K562 (cell line): Measurements from ENCODE around the gene MTREX. TPM values are rescaled to one million over a fixed set of nuclear protein-coding genes. Genes with fewer than 3 reads are reported as not detected.

Experiments
- ATAC-seq: fragments of 200-7000 bp; cut with Tn5 transposase; 3 replicates; pipeline ENCODE4 v1.9.1; 2020; ENCODE audit warnings: moderate library complexity
- BruUV-seq: library from RNA; stranded (reverse); fragments of 400-500 nt; replicated peaks from 2 replicates; lab custom pipeline; 2021; lab: Mats Ljungman, UMichigan
- CTCF ChIA-PET: fragments of 300-600 bp; formaldehyde crosslinking; extraction: SDS; loops from one replicate; lab custom pipeline; 2021; ENCODE audit warnings: low intra/inter-chr PET ratio; lab: Yijun Ruan, JAX
- POLR2A ChIA-PET: fragments of 300-600, 350-650 bp; sonication (Branson Sonifier 250); formaldehyde crosslinking; extraction: SDS; loops from one replicate; lab custom pipeline; 2021; ENCODE audit warnings: antibody characterized with exemption, inconsistent platforms; lab: Yijun Ruan, JAX
- DNase-seq, 4 experiments: peaks; one replicate each; pipeline versions ENCODE4 v3.0.0 to v3.0.0-alpha.2; 2011 to 2018; ENCODE audit warnings: low spot score in 3 of 4, mixed read lengths in 3 of 4; ENCODE audit errors: extremely low read depth in 1 of 4
- FAIRE-seq: peaks from 2 replicates; lab custom pipeline; 2011; peaks lifted over from hg19 to GRCh38; lab: Jason Lieb, UNC
- H2AFZ ChIP-seq: 2 replicates; pipeline ENCODE4 v1.6.0; 2011; ENCODE audit warnings: low read depth, low read length, control low read depth, inconsistent platforms
- H3K27ac ChIP-seq: fragments of 200-600 bp; 3 replicates; pipeline ENCODE4 v1.8.0; 2011; ENCODE audit warnings: low read depth, mild to moderate bottlenecking, control low read depth, inconsistent platforms, low read length, moderate library complexity, mixed read lengths; ENCODE audit errors: extremely low read depth
- H3K27me3 ChIP-seq, 2 experiments: fragments of 300-600 bp in 1 of 2; 2 replicates in 1 of 2; 3 replicates in 1 of 2; pipeline versions ENCODE4 v1.6.0 to v1.8.0; 2011; ENCODE audit warnings: inconsistent platforms in 2 of 2, low read length in 2 of 2, mild to moderate bottlenecking in 1 of 2, mixed read lengths in 1 of 2, moderate library complexity in 1 of 2; ENCODE audit not compliant: control insufficient read depth in 2 of 2, insufficient read depth in 2 of 2
- H3K36me3 ChIP-seq: fragments of 300-600 bp; 3 replicates; pipeline ENCODE4 v1.8.0; 2011; ENCODE audit warnings: mild to moderate bottlenecking, low read length, inconsistent platforms; ENCODE audit not compliant: control insufficient read depth, insufficient read depth
- H3K4me1 ChIP-seq, 2 experiments: fragments of 200-600 bp in 1 of 2; replicated peaks in 1 of 2; 2 replicates in 1 of 2; 3 replicates in 1 of 2; pipeline versions ENCODE4 v1.5.1 to v1.8.0; 2011; ENCODE audit warnings: inconsistent platforms in 2 of 2, low read length in 2 of 2, mild to moderate bottlenecking in 1 of 2, mixed read lengths in 1 of 2, moderate library complexity in 1 of 2; ENCODE audit not compliant: control insufficient read depth in 2 of 2, insufficient read depth in 2 of 2
- H3K4me2 ChIP-seq: 2 replicates; pipeline ENCODE4 v1.6.1; 2011; ENCODE audit warnings: low read length, control low read depth, inconsistent platforms, mixed read lengths; ENCODE audit not compliant: insufficient read depth
- H3K4me3 ChIP-seq: fragments of 200-600 bp; sonication (generic), shearing (Covaris generic); 2 replicates; pipeline ENCODE4 v1.5.1; 2016; ENCODE audit warnings: control low read depth, inconsistent platforms
- H3K79me2 ChIP-seq: fragments of 200-600 bp; 3 replicates; pipeline ENCODE4 v1.8.0; 2011; ENCODE audit warnings: low read length, inconsistent platforms; ENCODE audit not compliant: control insufficient read depth, insufficient read depth
- H3K9ac ChIP-seq, 2 experiments: 2 replicates each; pipeline versions ENCODE4 v1.6.0 to v1.6.1; 2011; ENCODE audit warnings: low read depth in 2 of 2, low read length in 2 of 2, control low read depth in 1 of 2, inconsistent platforms in 1 of 2, mild to moderate bottlenecking in 1 of 2, mixed read lengths in 1 of 2; ENCODE audit not compliant: insufficient read depth in 1 of 2
- H3K9me1 ChIP-seq: one replicate; pipeline ENCODE4 v1.6.0; 2011; ENCODE audit warnings: inconsistent platforms, mild to moderate bottlenecking, low read length, moderate library complexity; ENCODE audit not compliant: control insufficient read depth, insufficient read depth
- H3K9me3 ChIP-seq: replicated peaks from 2 replicates; pipeline ENCODE4 v1.5.1; 2011; ENCODE audit warnings: low read depth, low read length, inconsistent platforms; ENCODE audit not compliant: control insufficient read depth, insufficient read depth
- H4K20me1 ChIP-seq: replicated peaks from 2 replicates; pipeline ENCODE4 v1.6.1; 2011; ENCODE audit warnings: low read length, inconsistent platforms, mixed read lengths; ENCODE audit not compliant: control insufficient read depth, insufficient read depth
- ARID2 ChIP-seq: fragments of 450-650 bp; IDR thresholded peaks from 2 replicates; pipeline ENCODE4 v1.6.1; 2017; ENCODE audit warnings: antibody characterized with exemption, mild to moderate bottlenecking
- CEBPG ChIP-seq, 3 experiments: fragments of 200-800 bp in 1 of 3; sonication (Bioruptor generic) in 1 of 3; sonication (generic) in 1 of 3; formaldehyde crosslinking in 1 of 3; IDR thresholded peaks in 2 of 3; conservative IDR thresholded peaks in 1 of 3; 2 replicates each; pipeline versions ENCODE4 v1.6.1 to v1.8.0; 2016 to 2022; ENCODE audit warnings: missing compliant biosample characterization in 2 of 3, missing genetic modification characterization in 2 of 3, mild to moderate bottlenecking in 1 of 3, missing genetic modification reagents in 1 of 3
- CTCF ChIP-seq, 3 experiments: IDR thresholded peaks in 2 of 3; conservative IDR thresholded peaks in 1 of 3; 2 replicates each; pipeline ENCODE4 v1.5.1; 2011 to 2012; ENCODE audit warnings: low read length in 3 of 3, mild to moderate bottlenecking in 3 of 3, control low read depth in 2 of 3, improper control_type of control experiment in 1 of 3, inconsistent platforms in 1 of 3, low read depth in 1 of 3, mixed read lengths in 1 of 3, moderate library complexity in 1 of 3; ENCODE audit not compliant: insufficient read depth in 2 of 3
- DEAF1 ChIP-seq: fragments of 450-650 bp; formaldehyde crosslinking; IDR thresholded peaks from 2 replicates; pipeline ENCODE4 v1.4.0; 2020; ENCODE audit warnings: mild to moderate bottlenecking, moderate library complexity
- HNRNPK ChIP-seq: fragments of 200-400 bp; formaldehyde crosslinking; IDR thresholded peaks from one replicate; pipeline ENCODE4 v1.6.1; 2018; ENCODE audit warnings: mild to moderate bottlenecking, low read depth, low read length; ENCODE audit not compliant: poor library complexity, severe bottlenecking
- IRF9 ChIP-seq: fragments of 450-650 bp; IDR thresholded peaks from 2 replicates; pipeline ENCODE4 v1.6.1; 2016; ENCODE audit warnings: missing biosample characterization, missing genetic modification characterization
- SMC3 ChIP-seq: conservative IDR thresholded peaks from 2 replicates; pipeline ENCODE4 v1.6.1; 2011; ENCODE audit warnings: low read depth, low read length, improper control_type of control experiment; ENCODE audit not compliant: insufficient read depth
- SOX6 ChIP-seq: fragments of 450-650 bp; IDR thresholded peaks from 2 replicates; pipeline ENCODE4 v1.6.1; 2014; ENCODE audit warnings: mild to moderate bottlenecking
- WGBS: fragments of 100-300 bp; shearing (Covaris generic); methylation state at CpG from one replicate; pipeline ENCODE4 v1.1.6; 2016; ENCODE audit warnings: low coverage, mixed read lengths; ENCODE audit not compliant: insufficient coverage; ENCODE audit errors: missing lambda C conversion rate; 5-methylcytosine and 5-hydroxymethylcytosine counted together
- in situ Hi-C: fragments of 300-500 bp; cut with MboI; formaldehyde crosslinking; loops from 4 replicates; pipeline ENCODE4 v1.15.0; 2018; ENCODE audit warnings: inconsistent platforms, mixed read lengths
- intact Hi-C: fragments of 100-400 bp; cut with micrococcal nuclease; formaldehyde crosslinking; loops from 2 replicates; pipeline ENCODE4 v1.14.2; 2022
- polyA plus RNA-seq, 8 experiments: library from polyadenylated mRNA; depleted of rRNA in 4 of 8; stranded (reverse) in 5 of 8; unstranded in 3 of 8; fragments of >200 nt; fragmentation: Nextera tagmentation in 2 of 8; fragmentation: Illumina TruSeq in 1 of 8; extraction: Ambion mirVana in 2 of 8; extraction: Trizol in 1 of 8; gene quantifications; 2 replicates each; pipeline versions ENCODE4 v1.2.1 to v1.2.3, GENCODE V29; 2011 to 2014; ENCODE audit warnings: inconsistent platforms in 1 of 8, missing spikeins in 1 of 8
- total RNA-seq, 7 experiments: library from RNA; depleted of rRNA in 6 of 7; stranded (reverse); fragments of >200 nt in 6 of 7; fragmentation: Illumina TruSeq in 2 of 7; extraction: Trizol in 2 of 7; gene quantifications; 2 replicates each; pipeline versions ENCODE4 v1.2.1 to v1.2.3, GENCODE V29; 2011 to 2021; ENCODE audit warnings: low replicate concordance in 1 of 7
- TF ChIP-seq, protein P1 (sequence below): fragments of 450-650 bp; IDR thresholded peaks from 2 replicates; pipeline ENCODE4 v1.6.1; 2017; ENCODE audit warnings: antibody characterized with exemption, mild to moderate bottlenecking

The MTREX gene
- total and polyA plus RNA-seq, 9 of the 15 experiments (the other 6 are each of a cell fraction or from before 2014, with no cell fraction given), result 52.9 to 193 (median 150) TPM

DNA sequence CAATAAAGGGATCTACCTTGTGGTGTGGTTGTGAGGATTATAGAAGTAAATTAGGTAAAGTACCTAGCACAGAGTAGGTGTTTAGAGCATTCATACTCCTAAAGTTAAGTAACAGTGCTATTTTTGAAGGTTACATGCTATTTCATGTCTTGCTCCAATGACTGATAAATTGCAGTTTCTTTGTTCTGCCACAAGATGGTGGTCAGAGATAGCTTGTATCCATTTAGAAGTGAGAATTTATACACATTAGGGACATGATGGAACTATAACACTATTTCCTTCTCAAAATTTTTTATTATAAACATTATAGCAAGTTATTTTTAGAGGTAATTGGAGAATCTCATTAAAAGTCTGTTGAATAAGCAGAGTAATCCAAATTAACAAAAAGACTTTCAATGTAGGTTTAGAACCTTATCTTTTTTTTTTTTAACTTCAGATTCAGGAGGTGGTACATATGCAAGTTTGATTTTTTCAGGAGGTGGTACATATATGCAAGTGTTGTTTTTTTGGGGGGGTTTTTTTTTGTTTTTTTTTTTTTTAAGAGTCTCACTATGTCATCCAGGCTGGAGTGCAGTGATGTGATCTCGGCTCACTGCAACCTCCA lies 17.1 kb downstream of the MTREX start:
- ChIA-PET CTCF (interaction anchor here (0.6 to 1.3 kb wide), 4 partner anchors 152 to 1895 kb away, joined by 3 to 6 read pairs (median 4); no protein-coding TSS in a partner anchor), POLR2A (interaction anchor here (0.6 to 0.7 kb wide), 2 partner anchors 517 to 793 kb away, joined by 3 to 4 read pairs; no protein-coding TSS in a partner anchor)
- intact Hi-C loops (loop anchor here (5.0 kb wide), 1 partner anchor 367 kb away; no protein-coding TSS in a partner anchor), in situ Hi-C loops (no loop called here)
- Histone ChIP-seq H3K36me3 (peaks cover 74% of the 10 kb centered on the region; the same call in 2 of the 3 replicates), H4K20me1 (no peaks in the 10 kb centered on the region), H3K79me2 (peaks cover 61% of the 10 kb centered on the region), H3K4me1 (no peaks in the 10 kb centered on the region), H3K9me3 (no peaks in the 10 kb centered on the region), H3K4me3 (no peak overlapping the region), H2AFZ (no peak overlapping the region), H3K27me3 (no peaks in the 10 kb centered on the region), H3K9ac (no peak overlapping the region), H3K4me2 (no peak overlapping the region), H3K27ac (no peak overlapping the region), H3K9me1 (no peaks in the 10 kb centered on the region)
- ATAC-seq (peak; percentile 77), DNase-seq (peak in 2 of 4 experiments; percentile 22 to 36), FAIRE-seq (peak; percentile 60)
- WGBS, result 80% methylated on average over 1 of the region's 1 CpG
- no TSS peak for BruUV-seq
- TF ChIP-seq HNRNPK (no peak), CEBPG (CRISPR knock-in tag; IDR thresholded peaks at IDR 0.05) (peak; percentile 68; the same call in 1 of the 2 replicates), CEBPG (tag; conservative IDR thresholded peaks at IDR 0.05 in 1 of 2, IDR thresholded peaks at IDR 0.05 in 1 of 2) (peak; percentile 22 to 23; a peak in 1 of 4 replicates), IRF9 (tag) (no peak), SMC3 (0 out of 2 replicates have a peak, but pooled peaks have one; percentile 6), CTCF (IDR thresholded peaks at IDR 0.05 in 2 of 3, conservative IDR thresholded peaks at IDR 0.05 in 1 of 3; ENCODE audit: insufficient read depth in 2 of 3, low read depth in 1 of 3, low read length in 3 of 3) (peak; percentile 21 to 66 (median 28); a peak in 4 of 6 replicates), DEAF1 (CRISPR knock-in tag) (peak; percentile 12; the same call in 1 of the 2 replicates), SOX6 (peak; percentile 47), ARID2 (no peak)
- TF ChIP-seq, protein P1, sequence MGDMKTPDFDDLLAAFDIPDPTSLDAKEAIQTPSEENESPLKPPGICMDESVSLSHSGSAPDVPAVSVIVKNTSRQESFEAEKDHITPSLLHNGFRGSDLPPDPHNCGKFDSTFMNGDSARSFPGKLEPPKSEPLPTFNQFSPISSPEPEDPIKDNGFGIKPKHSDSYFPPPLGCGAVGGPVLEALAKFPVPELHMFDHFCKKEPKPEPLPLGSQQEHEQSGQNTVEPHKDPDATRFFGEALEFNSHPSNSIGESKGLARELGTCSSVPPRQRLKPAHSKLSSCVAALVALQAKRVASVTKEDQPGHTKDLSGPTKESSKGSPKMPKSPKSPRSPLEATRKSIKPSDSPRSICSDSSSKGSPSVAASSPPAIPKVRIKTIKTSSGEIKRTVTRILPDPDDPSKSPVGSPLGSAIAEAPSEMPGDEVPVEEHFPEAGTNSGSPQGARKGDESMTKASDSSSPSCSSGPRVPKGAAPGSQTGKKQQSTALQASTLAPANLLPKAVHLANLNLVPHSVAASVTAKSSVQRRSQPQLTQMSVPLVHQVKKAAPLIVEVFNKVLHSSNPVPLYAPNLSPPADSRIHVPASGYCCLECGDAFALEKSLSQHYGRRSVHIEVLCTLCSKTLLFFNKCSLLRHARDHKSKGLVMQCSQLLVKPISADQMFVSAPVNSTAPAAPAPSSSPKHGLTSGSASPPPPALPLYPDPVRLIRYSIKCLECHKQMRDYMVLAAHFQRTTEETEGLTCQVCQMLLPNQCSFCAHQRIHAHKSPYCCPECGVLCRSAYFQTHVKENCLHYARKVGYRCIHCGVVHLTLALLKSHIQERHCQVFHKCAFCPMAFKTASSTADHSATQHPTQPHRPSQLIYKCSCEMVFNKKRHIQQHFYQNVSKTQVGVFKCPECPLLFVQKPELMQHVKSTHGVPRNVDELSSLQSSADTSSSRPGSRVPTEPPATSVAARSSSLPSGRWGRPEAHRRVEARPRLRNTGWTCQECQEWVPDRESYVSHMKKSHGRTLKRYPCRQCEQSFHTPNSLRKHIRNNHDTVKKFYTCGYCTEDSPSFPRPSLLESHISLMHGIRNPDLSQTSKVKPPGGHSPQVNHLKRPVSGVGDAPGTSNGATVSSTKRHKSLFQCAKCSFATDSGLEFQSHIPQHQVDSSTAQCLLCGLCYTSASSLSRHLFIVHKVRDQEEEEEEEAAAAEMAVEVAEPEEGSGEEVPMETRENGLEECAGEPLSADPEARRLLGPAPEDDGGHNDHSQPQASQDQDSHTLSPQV, result 0 out of 2 replicates have a peak, but pooled peaks have one; percentile 49
